BLaER1 treated with 17β-estradiol and CSF1 and Interleukin-3, amounts not matched to agents 10 nM and 100 nM (cell line): Measurements from ENCODE around the gene NAA20.
A peak's percentile ranks its signal among the peaks of the same experiment; 100 is the strongest.

ENCODE experiments used
- H3K27ac ChIP-seq, 11 experiments: shearing (Covaris generic); formaldehyde crosslinking; 2 replicates each; pipeline ENCODE4 v1.8.1; 2022
- H3K27me3 ChIP-seq, 11 experiments: shearing (Covaris generic); formaldehyde crosslinking; 2 replicates each; pipeline ENCODE4 v1.8.1; 2022
- H3K36me3 ChIP-seq, 11 experiments: shearing (Covaris generic); formaldehyde crosslinking; 2 replicates each; pipeline ENCODE4 v1.8.1; 2022
- H3K4me1 ChIP-seq, 10 experiments: shearing (Covaris generic); formaldehyde crosslinking; 2 replicates each; pipeline ENCODE4 v1.8.1; 2022
- H3K4me2 ChIP-seq, 11 experiments: shearing (Covaris generic); formaldehyde crosslinking; 2 replicates each; pipeline ENCODE4 v1.8.1; 2022
- H3K4me3 ChIP-seq, 10 experiments: shearing (Covaris generic); formaldehyde crosslinking; 2 replicates each; pipeline ENCODE4 v1.8.1; 2022
- H3K9ac ChIP-seq, 11 experiments: shearing (Covaris generic); formaldehyde crosslinking; 2 replicates each; pipeline ENCODE4 v1.8.1; 2022
- H3K9me3 ChIP-seq, 11 experiments: shearing (Covaris generic); formaldehyde crosslinking; replicated peaks in 1 of 11; 2 replicates each; pipeline ENCODE4 v1.8.1; 2022
- H4K20me1 ChIP-seq, 11 experiments: shearing (Covaris generic); formaldehyde crosslinking; 2 replicates each; pipeline ENCODE4 v1.8.1; 2022
- Cebpa-rat ChIP-seq, 11 experiments: shearing (Covaris generic); IDR thresholded peaks; 2 replicates each; pipeline ENCODE4 v1.8.1; 2022

NAA20 gene

DNA sequence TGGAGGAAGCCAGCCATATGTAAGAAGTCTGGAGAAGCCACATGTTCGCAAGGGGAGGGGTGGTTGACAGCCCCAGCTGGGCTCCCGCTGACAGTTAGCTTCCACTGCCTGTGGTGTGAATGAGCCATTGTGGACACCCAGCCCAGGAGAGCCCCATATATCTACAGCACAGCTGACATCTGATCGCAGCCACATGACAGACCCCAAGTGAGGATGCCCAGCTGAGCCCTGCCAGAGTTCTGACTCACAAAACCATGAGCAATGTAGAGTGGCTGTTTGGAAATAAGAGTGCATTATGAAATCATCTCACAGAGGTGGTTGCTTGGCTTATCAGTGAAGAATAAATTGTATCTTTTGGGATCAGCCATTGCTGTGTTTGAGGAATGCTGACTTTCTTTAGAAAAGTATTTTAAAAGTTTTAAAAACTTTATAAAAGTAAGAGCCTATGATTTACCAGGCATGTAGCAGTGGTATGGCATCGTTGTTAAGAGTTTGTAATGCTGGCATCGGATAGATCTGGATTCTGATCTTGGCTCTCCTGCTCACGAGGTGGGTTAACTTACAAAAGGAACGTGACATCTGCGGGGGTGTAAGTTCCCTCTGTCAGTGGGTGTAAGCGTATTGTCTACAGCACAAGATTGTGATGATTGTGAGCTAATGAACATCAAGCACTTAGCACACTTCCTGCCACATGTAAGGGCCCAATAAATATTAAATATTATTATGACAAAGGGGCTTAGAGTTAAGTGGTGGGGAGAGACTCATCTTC is 59.3 kb downstream of the NAA20 start:
- Histone ChIP-seq H3K27ac (peak overlapping the region in 3 of 11 experiments; percentile 18 to 35 (median 22); a peak in 1 of 22 replicates), H3K4me3 (no peak overlapping the region), H4K20me1 (no peaks in the 10 kb centered on the region), H3K4me2 (peak overlapping the region in 9 of 11 experiments; percentile 8 to 38 (median 23); a peak in 9 of 22 replicates), H3K27me3 (no peaks in the 10 kb centered on the region), H3K4me1 (peaks cover 0 to 11% (median 7%) of the 10 kb centered on the region in 10 experiments; a peak in 12 of 20 replicates), H3K9ac (no peak overlapping the region), H3K9me3 (no peaks in the 10 kb centered on the region), H3K36me3 (no peaks in the 10 kb centered on the region)
- TF ChIP-seq Cebpa-rat (IDR thresholded peaks at IDR 0.05) = no peak

GRCh38 chr20:20078041-20078440 is 60.9 kb downstream of the NAA20 start:
- Histone ChIP-seq H3K36me3 (no peaks in the 10 kb centered on the region), H3K9ac (no peak overlapping the region), H3K9me3 (no peaks in the 10 kb centered on the region), H3K4me3 (no peak overlapping the region), H3K27me3 (no peaks in the 10 kb centered on the region), H3K27ac (no peak overlapping the region), H3K4me2 (no peak overlapping the region), H4K20me1 (no peaks in the 10 kb centered on the region), H3K4me1 (peaks cover 0 to 11% (median 7%) of the 10 kb centered on the region in 10 experiments; a peak in 12 of 20 replicates)
- no peak for TF ChIP-seq Cebpa-rat (IDR thresholded peaks at IDR 0.05)

GRCh38 chr20:20079102-20079784 is 62.1 kb downstream of the NAA20 start:
- no peaks in the 10 kb centered on the region for H3K9me3 ChIP-seq
- no peaks in the 10 kb centered on the region for H3K36me3 ChIP-seq
- H3K27ac ChIP-seq = no peak overlapping the region
- no peak overlapping the region for H3K9ac ChIP-seq
- H3K4me1 ChIP-seq = peaks cover 0 to 11% (median 7%) of the 10 kb centered on the region in 10 experiments; a peak in 12 of 20 replicates
- no peak overlapping the region for H3K4me2 ChIP-seq
- TF ChIP-seq Cebpa-rat (IDR thresholded peaks at IDR 0.05) = no peak
- no peak overlapping the region for H3K4me3 ChIP-seq
- no peaks in the 10 kb centered on the region for H4K20me1 ChIP-seq
- H3K27me3 ChIP-seq = no peaks in the 10 kb centered on the region
